ENCODE results near the gene ABRACL. TPM values are rescaled to one million over a fixed set of nuclear protein-coding genes. Genes with fewer than 3 reads are reported as not detected.
"Not testable (repeated sequence)": the region's sequence is repeated elsewhere in the genome, so short reads cannot be mapped to it uniquely, and the experiment has no call there.

Gene ABRACL
- total RNA-seq = 3.6 and 38.1 TPM in 2 replicates

- peak; percentile 70 to 75 for DNase-seq (ENCODE audit: low read depth in 2 of 2)
Measured at GRCh38 chr6:139028658-139029469, at the start of gene ABRACL. Gene ABRACL (plus strand): TSS chr6:139028745. CDS start chr6:139034161, 5,416 bp downstream.

GRCh38 chr6:138979365-138979764 is 49.2 kb upstream of the ABRACL start:
- DNase-seq (ENCODE audit: low read depth in 2 of 2) = no peak

GRCh38 chr6:138979813-138980668 is 48.5 kb upstream of the ABRACL start:
- no peak for DNase-seq (ENCODE audit: low read depth in 2 of 2)

GRCh38 chr6:138981416-138981815 is 47.1 kb upstream of the ABRACL start:
- DNase-seq (ENCODE audit: low read depth in 2 of 2) = no peak

- DNase-seq (ENCODE audit: low read depth in 2 of 2) = peak; percentile 11 to 22
Measured at GRCh38 chr6:138986578-138986977, 42.0 kb upstream of the ABRACL start.

GRCh38 chr6:138987080-138987642 is 41.4 kb upstream of the ABRACL start:
- peak in 1 of 2 donors; percentile 30 for DNase-seq (ENCODE audit: low read depth in 2 of 2)

- peak; percentile 89 to 93 for DNase-seq (ENCODE audit: low read depth in 2 of 2)
Measured at GRCh38 chr6:138987643-138988468, 40.7 kb upstream of the ABRACL start, which contains the start of gene REPS1. Gene REPS1 (minus strand): TSS chr6:138988253. CDS start chr6:138987682, 571 bp downstream.

- DNase-seq (ENCODE audit: low read depth in 2 of 2) = peak in 1 of 2 donors; percentile 17
Measured at GRCh38 chr6:138988469-138988834, 40.1 kb upstream of the ABRACL start.

- no peak for DNase-seq (ENCODE audit: low read depth in 2 of 2)
Measured at GRCh38 chr6:138989098-138989983, 39.2 kb upstream of the ABRACL start.

GRCh38 chr6:138991206-138991605 is 37.3 kb upstream of the ABRACL start:
- no peak for DNase-seq (ENCODE audit: low read depth in 2 of 2)

- DNase-seq (ENCODE audit: low read depth in 2 of 2) = not testable (repeated sequence)
Measured at GRCh38 chr6:138992965-138993364, 35.6 kb upstream of the ABRACL start.

- not testable (repeated sequence) for DNase-seq (ENCODE audit: low read depth in 2 of 2)
Measured at GRCh38 chr6:138993410-138993809, 35.1 kb upstream of the ABRACL start.

GRCh38 chr6:138996524-138996923 is 32.0 kb upstream of the ABRACL start:
- DNase-seq (ENCODE audit: low read depth in 2 of 2) = no peak

GRCh38 chr6:138997136-138997535 is 31.4 kb upstream of the ABRACL start:
- no peak for DNase-seq (ENCODE audit: low read depth in 2 of 2)

- DNase-seq (ENCODE audit: low read depth in 2 of 2) = no peak
Measured at GRCh38 chr6:138999949-139000725, 28.4 kb upstream of the ABRACL start.

- no peak for DNase-seq (ENCODE audit: low read depth in 2 of 2)
Measured at GRCh38 chr6:139003751-139004150, 24.8 kb upstream of the ABRACL start.

GRCh38 chr6:139006477-139006876 is 22.1 kb upstream of the ABRACL start:
- DNase-seq (ENCODE audit: low read depth in 2 of 2) = no peak

- DNase-seq (ENCODE audit: low read depth in 2 of 2) = no peak
Measured at GRCh38 chr6:139007428-139007827, 21.1 kb upstream of the ABRACL start.

- no peak for DNase-seq (ENCODE audit: low read depth in 2 of 2)
Measured at GRCh38 chr6:139008117-139008516, 20.4 kb upstream of the ABRACL start.

Data from lung microvascular endothelial cell (primary cell).